Memory B cell (primary cell): ENCODE measurements around the gene AHSG.
A peak's percentile ranks its signal among the peaks of the same experiment; 100 is the strongest.

ENCODE experiments used
- ATAC-seq: fragments of 150-1000 bp; cut with Tn5 transposase; 2 replicates; pipeline ENCODE4 v1.10.0; 2021; ENCODE audit warnings: low read depth, mild to moderate bottlenecking, moderate library complexity
- DNase-seq, 2 donors: peaks; one replicate each; pipeline ENCODE4 v3.0.0; 2022; ENCODE audit warnings: low spot score in 2 of 2
- H3K27ac Mint-ChIP-seq: one replicate; pipeline ENCODE4 v1.8.0; 2022; ENCODE audit warnings: mild to moderate bottlenecking, moderate library complexity, mixed read lengths
- H3K27me3 Mint-ChIP-seq: one replicate; pipeline ENCODE4 v1.8.0; 2022; ENCODE audit warnings: mixed read lengths
- H3K36me3 Mint-ChIP-seq: one replicate; pipeline ENCODE4 v1.8.0; 2022; ENCODE audit warnings: mild to moderate bottlenecking, mixed read lengths
- H3K4me1 Mint-ChIP-seq: one replicate; pipeline ENCODE4 v1.8.0; 2022; ENCODE audit warnings: mixed read lengths
- H3K4me3 Mint-ChIP-seq: one replicate; pipeline ENCODE4 v1.8.0; 2022; ENCODE audit warnings: mild to moderate bottlenecking, moderate library complexity, mixed read lengths
- H3K9me3 Mint-ChIP-seq: one replicate; pipeline ENCODE4 v1.8.0; 2022; ENCODE audit warnings: mixed read lengths

Gene AHSG

DNA sequence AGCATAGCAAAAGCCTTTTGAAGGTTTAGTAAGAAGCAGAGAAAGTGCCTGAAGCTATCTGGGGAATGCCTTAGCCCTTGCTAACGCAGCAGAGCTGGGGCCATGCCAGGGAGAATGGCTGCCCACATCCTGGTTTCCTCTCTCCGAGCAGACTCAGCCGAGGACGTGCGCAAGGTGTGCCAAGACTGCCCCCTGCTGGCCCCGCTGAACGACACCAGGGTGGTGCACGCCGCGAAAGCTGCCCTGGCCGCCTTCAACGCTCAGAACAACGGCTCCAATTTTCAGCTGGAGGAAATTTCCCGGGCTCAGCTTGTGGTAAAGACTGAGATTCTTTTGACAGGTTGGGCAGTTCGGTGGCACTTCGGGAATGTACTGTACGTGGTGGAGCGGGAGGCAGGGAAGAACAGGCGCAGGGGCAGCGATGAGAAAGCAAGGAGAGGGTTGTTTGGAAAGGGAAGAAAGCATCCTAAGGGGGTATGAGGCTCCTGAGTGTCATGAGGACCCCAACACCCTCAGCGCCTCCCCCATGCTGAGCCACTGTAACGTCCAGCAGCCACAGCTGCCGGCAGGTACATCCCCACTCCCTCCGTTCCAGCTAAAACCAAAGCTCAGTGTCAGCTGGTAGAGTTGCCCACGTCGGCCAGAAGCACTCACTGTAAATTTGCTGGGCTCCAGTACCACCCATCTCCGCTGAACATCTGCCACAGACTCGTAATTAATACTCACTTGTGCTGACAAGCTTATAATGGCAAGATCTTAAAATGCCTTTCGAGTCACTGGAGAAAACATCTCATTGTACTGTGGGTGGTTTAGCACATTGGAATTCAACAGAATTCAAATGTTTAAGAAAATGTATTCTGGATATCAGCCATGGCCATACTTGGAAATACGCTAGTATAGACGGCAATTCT is 4.4 kb downstream of the AHSG start:
- peak; percentile 73 to 75 for DNase-seq
- Mint-ChIP-seq H3K4me3 (peak overlapping the region; percentile 66), H3K36me3 (no peaks in the 10 kb centered on the region), H3K27me3 (peaks cover 14% of the 10 kb centered on the region), H3K4me1 (peaks cover 11% of the 10 kb centered on the region), H3K9me3 (no peaks in the 10 kb centered on the region), H3K27ac (peak overlapping the region; percentile 78)
- peak; percentile 91 for ATAC-seq

DNA sequence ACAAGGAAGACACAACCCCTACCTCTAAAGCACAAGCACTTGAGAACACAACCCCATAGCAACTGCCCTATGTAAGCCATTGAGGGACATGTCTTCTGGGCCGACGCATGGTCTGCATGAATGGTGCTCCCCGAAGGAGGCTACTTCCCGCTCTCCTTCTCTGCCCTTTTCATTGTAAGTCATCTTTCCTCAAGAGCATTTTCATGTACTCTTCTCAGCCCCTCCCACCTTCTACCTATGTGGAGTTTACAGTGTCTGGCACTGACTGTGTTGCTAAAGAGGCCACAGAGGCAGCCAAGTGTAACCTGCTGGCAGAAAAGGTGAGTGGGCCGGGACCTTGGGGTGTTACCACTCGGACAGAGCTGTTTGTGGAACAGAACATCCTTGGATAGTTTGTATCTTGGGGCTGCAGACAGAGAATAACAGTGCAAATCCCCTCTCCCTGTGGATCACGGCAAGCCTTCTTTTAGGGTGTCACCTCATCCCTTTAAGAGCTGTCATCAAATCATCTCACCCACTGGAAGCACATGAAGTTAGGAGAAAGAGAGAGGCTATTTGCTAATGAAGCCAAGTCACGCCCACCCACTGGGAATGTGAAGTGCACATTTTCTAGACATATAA is 5.6 kb downstream of the AHSG start:
- Mint-ChIP-seq H3K27ac (no peak overlapping the region), H3K27me3 (peaks cover 8% of the 10 kb centered on the region), H3K4me3 (no peak overlapping the region), H3K4me1 (peaks cover 11% of the 10 kb centered on the region), H3K36me3 (no peaks in the 10 kb centered on the region), H3K9me3 (no peaks in the 10 kb centered on the region)
- no peak for DNase-seq
- ATAC-seq = no peak

DNA sequence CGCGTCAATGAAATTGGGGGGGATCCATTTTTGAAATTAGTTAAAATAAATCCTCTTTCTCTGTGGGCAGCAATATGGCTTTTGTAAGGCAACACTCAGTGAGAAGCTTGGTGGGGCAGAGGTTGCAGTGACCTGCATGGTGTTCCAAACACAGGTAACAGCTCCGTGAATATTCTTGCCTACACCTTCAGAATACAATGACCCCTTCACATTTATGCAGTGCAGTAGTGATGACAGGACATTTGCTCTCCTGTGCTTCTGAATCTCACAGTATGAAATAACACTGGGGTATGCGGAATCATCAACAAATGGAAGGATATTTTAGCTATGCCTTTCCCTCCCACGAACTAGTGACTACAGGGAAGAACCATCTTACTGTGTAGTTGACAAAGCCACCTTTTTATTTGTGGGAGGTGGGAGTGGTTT is 6.9 kb downstream of the AHSG start:
- Mint-ChIP-seq H3K36me3 (no peaks in the 10 kb centered on the region), H3K27me3 (peaks cover 8% of the 10 kb centered on the region), H3K4me3 (no peak overlapping the region), H3K27ac (no peak overlapping the region), H3K4me1 (peaks cover 8% of the 10 kb centered on the region), H3K9me3 (no peaks in the 10 kb centered on the region)
- no peak for DNase-seq
- no peak for ATAC-seq

DNA sequence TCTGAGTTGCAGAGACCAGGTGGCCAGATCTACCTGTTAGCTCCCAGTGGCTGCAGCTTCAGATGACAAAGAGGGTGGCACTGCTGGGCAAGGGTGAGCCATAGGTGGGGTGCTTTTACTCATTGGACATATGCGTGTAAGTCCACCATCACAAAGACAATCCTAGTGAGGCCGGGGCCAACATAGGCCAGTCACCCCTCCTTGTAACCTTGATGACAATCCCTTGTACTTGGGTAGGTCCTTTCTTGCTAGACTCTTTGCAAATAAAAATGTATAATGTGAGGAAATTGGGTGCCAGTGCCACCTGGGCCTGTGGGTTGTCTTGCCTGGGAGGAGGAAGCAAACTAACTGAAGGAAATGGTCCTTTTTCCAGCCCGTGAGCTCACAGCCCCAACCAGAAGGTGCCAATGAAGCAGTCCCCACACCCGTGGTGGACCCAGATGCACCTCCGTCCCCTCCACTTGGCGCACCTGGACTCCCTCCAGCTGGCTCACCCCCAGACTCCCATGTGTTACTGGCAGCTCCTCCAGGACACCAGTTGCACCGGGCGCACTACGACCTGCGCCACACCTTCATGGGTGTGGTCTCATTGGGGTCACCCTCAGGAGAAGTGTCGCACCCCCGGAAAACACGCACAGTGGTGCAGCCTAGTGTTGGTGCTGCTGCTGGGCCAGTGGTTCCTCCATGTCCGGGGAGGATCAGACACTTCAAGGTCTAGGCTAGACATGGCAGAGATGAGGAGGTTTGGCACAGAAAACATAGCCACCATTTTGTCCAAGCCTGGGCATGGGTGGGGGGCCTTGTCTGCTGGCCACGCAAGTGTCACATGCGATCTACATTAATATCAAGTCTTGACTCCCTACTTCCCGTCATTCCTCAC is 7.6 kb downstream of the AHSG start:
- no peaks in the 10 kb centered on the region for H3K36me3 Mint-ChIP-seq
- peaks cover 6% of the 10 kb centered on the region for H3K27me3 Mint-ChIP-seq
- H3K4me1 Mint-ChIP-seq = peaks cover 5% of the 10 kb centered on the region
- H3K4me3 Mint-ChIP-seq = no peak overlapping the region
- no peak overlapping the region for H3K27ac Mint-ChIP-seq
- no peak for DNase-seq
- no peaks in the 10 kb centered on the region for H3K9me3 Mint-ChIP-seq
- no peak for ATAC-seq

DNA sequence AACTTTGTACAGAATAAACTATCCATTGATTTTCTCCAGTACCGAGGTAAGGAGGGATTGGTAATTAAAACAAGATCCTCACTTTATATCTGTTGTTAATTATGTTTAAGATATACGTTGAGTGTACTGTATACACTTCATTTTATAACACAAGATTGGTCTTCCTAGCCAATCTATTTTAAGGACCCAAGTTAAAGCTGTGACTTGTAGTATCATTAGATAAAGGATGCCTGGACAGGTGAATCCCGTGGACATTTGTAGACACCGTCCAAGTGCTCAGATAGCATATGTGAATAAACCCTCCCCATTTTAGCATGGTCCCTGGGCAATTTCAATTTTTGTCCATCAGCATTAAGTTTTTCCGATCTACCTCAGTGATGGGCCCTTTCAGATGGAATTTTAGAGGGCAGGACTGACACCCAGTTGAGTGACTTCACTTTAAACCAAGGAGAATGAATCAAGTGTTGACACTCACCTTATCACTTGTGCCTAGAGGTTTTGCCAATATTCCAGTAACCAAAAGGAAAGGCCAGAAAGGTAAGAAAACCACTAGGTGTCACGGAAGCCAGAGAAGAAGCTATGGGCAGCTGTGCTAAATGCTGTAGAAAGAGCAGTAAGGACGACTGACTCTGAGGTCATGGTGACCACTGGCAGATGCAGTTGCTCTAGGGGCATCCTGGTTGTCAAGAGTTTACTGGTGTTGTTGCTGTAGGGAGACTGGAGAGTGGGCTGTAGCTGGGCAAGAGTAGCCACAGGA is 9.2 kb downstream of the AHSG start:
- Mint-ChIP-seq H3K36me3 (no peaks in the 10 kb centered on the region), H3K27ac (no peak overlapping the region), H3K9me3 (no peaks in the 10 kb centered on the region), H3K4me1 (peaks cover 2% of the 10 kb centered on the region), H3K4me3 (no peak overlapping the region), H3K27me3 (peaks cover 5% of the 10 kb centered on the region)
- ATAC-seq (no peak), DNase-seq (no peak)

DNA sequence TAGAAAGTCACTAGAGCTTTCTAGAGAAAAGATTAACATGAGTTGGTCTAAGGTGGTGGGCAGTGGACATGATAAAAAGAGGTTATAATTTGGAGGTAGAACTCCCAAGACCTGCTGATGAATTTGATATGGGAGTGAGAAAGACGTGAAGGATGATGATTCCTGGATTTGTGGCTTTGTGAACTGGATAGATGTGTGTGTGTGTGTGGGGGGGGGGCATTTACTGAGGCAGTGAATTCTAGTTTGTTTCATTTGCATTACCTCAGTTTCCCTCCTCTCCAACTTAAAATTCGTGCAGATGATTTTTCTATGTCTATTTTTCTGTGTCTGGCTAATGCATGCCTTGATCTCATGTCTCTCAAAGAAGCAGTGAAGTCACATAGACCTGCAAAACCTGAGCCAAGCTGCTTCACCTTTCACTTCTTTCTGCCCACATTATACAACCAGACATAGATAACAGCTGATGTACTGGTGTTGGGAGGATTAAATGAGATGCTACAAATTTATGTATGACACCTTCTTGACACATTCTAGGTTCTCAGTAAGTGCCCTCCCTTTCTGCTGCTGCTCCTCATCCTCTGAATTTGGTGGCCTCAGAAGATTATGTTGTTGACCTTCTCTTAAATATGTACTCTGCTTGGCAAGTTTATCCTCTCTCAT is 9.9 kb downstream of the AHSG start:
- H3K4me3 Mint-ChIP-seq = no peak overlapping the region
- no peak overlapping the region for H3K27ac Mint-ChIP-seq
- H3K27me3 Mint-ChIP-seq = peaks cover 3% of the 10 kb centered on the region
- no peaks in the 10 kb centered on the region for H3K9me3 Mint-ChIP-seq
- ATAC-seq (no peak), DNase-seq (no peak)
- no peaks in the 10 kb centered on the region for H3K36me3 Mint-ChIP-seq
- H3K4me1 Mint-ChIP-seq = no peaks in the 10 kb centered on the region

DNA sequence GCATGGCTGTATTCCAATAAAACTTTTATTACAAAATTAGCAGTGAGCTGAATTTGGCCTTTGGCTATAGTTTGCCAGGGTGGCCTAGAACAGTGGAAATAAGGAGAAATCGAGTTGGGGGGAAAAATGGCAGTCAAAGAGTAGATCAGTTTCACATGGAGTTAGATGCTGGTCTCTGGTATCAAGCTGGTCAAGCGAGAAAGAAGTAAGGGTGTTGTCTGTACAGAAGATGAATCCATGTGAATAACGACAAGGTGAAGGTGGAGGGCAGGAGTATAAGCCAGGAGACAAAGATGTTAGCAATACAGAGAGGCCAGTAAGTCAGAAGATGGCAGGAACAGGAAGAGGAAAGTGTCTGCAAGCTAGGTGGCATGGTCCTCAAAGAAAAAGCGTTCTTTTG is 11.7 kb downstream of the AHSG start:
- Mint-ChIP-seq H3K27ac (no peak overlapping the region), H3K9me3 (no peaks in the 10 kb centered on the region), H3K4me3 (no peak overlapping the region), H3K27me3 (no peaks in the 10 kb centered on the region), H3K4me1 (no peaks in the 10 kb centered on the region), H3K36me3 (no peaks in the 10 kb centered on the region)
- ATAC-seq (no peak), DNase-seq (no peak)

DNA sequence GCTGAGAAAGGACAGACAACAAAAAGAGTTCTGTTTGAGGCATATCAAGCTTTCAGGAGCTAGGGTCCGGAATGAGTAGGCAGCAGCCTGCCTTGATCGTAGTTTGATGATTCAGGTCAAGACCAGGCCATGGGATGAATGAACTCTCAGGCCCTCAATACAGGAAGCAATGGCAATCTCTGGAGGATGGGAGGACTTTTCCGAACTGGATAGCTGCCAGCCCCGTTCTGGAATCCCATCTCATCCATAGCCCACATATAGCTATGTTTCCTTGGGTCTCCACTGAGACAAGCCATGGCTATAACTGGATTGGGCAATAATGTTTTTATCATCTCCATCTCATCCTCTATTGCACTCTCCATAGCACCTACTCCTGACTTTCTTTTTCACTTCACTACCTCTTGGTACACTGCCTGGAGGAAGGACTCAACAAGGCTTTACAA is 12.8 kb downstream of the AHSG start:
- no peak for DNase-seq
- no peak overlapping the region for H3K27ac Mint-ChIP-seq
- peaks cover under 1% of the 10 kb centered on the region for H3K27me3 Mint-ChIP-seq
- no peak overlapping the region for H3K4me3 Mint-ChIP-seq
- H3K9me3 Mint-ChIP-seq = no peaks in the 10 kb centered on the region
- H3K36me3 Mint-ChIP-seq = no peaks in the 10 kb centered on the region
- no peak for ATAC-seq
- no peaks in the 10 kb centered on the region for H3K4me1 Mint-ChIP-seq

DNA sequence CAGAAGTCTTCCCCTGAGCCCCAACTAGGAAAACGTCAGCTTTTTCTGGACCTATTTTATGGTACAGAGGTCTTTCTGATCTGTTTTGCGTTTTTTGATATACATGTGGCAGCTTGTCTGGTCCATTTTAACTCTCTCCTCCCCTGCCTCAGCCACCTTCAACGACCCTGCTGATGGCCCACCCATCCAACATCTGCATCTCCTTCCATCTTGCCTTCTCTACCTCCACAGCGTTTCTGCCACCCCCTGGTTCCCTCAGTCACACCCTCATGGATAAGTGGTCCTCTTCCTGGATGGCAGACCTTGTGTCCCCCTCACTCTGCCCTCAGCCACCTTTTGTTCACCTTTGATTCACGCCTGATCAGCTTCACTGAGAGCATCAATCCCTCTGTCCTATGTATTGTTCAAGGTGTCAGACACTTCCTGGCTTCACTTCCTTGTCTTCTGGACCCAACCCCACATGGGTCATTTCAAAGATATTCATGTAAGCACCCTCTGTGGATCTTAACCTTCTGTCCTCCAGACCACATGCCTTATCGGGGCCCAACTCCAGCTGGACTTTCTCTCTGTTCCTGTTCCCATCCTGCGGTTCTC is 13.5 kb downstream of the AHSG start:
- ATAC-seq = no peak
- H3K27ac Mint-ChIP-seq = no peak overlapping the region
- peaks cover 2% of the 10 kb centered on the region for H3K36me3 Mint-ChIP-seq
- no peak overlapping the region for H3K4me3 Mint-ChIP-seq
- peaks cover 4% of the 10 kb centered on the region for H3K27me3 Mint-ChIP-seq
- H3K4me1 Mint-ChIP-seq = no peaks in the 10 kb centered on the region
- no peak for DNase-seq
- H3K9me3 Mint-ChIP-seq = no peaks in the 10 kb centered on the region

DNA sequence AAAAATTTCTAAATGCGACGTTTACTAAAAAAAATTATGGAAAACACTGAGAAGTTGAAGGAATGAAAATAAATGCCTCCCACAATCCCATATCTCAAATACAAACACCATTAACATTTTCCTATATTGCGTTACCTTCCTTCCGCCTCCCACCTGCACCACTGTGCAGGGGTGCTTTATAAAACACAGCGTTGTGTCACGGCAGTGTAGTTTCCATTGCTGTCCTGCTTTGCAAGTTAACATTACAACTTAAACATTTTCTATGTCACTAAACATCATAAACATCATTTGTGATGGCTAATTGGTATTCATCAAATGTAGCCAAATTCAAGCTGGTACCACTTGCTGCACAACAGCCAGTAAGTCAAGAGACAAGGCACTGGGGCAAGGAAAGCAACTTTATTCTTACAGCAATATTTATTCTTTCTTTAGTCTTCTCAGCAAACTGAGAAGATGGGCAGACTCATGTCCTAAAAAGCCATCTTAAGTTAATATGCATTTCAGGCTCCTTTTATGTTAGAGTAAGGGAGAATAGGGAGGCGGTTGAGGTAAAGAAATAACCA is 15.1 kb downstream of the AHSG start:
- H3K4me3 Mint-ChIP-seq = no peak overlapping the region
- H3K9me3 Mint-ChIP-seq = no peaks in the 10 kb centered on the region
- H3K27ac Mint-ChIP-seq = no peak overlapping the region
- ATAC-seq (no peak), DNase-seq (no peak)
- H3K36me3 Mint-ChIP-seq = peaks cover 2% of the 10 kb centered on the region
- no peaks in the 10 kb centered on the region for H3K4me1 Mint-ChIP-seq
- H3K27me3 Mint-ChIP-seq = peaks cover 4% of the 10 kb centered on the region

DNA sequence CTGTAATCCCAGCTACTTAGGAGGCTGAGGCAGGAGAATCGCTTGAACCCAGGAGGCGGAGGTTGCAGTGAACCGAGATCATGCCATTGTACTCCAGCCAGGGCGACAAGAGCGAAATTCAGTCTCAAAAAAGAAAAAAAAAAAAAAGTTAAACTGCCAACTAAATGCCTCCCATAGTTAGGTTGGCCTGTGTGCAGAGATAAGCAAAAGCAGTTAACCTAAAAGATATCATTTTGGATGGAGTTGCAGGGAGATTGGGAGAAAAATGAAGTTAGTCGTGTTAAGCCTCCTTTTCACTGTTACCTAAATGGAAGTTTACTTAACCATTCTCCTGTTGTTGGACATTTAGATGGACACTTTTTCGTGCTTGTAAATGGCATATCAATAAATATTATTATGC is 15.9 kb downstream of the AHSG start:
- peaks cover 2% of the 10 kb centered on the region for H3K36me3 Mint-ChIP-seq
- peaks cover 4% of the 10 kb centered on the region for H3K27me3 Mint-ChIP-seq
- no peak overlapping the region for H3K4me3 Mint-ChIP-seq
- DNase-seq (no peak), ATAC-seq (no peak)
- H3K27ac Mint-ChIP-seq = no peak overlapping the region
- H3K9me3 Mint-ChIP-seq = no peaks in the 10 kb centered on the region
- no peaks in the 10 kb centered on the region for H3K4me1 Mint-ChIP-seq

DNA sequence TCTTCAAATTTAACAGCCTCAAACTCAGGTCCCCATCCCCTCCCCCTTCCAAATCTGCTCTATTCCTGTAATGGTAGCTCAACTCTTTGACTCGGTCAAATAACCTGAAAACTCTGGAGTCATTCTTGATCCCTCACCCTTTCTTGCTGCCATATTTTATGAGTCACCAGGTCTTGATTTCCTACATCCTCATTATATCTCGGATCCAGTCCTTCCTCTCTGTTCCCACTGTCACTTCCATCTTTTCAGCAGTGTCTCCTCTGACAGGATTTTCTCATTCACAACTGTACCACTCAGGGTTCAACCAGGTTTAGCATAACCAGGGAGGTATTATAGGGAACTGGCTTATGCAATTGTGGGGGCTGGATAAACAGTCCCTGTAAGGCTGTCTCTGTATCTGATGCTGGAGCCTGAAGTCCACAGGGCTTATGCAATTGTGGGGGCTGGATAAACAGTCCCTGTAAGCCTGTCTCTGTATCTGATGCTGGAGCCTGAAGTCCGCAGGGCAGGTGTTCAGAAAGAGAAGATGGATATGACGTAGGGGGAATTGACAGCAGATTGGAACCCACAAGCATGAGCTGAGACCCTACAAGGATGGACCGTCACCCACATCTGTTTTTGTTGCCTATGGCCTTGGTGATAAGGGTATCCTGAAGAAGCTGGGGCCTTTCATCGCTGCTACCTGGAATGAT is 18.2 kb downstream of the AHSG start:
- ATAC-seq (no peak), DNase-seq (no peak)
- Mint-ChIP-seq H3K36me3 (peaks cover 2% of the 10 kb centered on the region), H3K4me3 (no peak overlapping the region), H3K27ac (no peak overlapping the region), H3K9me3 (no peaks in the 10 kb centered on the region), H3K27me3 (peaks cover 4% of the 10 kb centered on the region), H3K4me1 (no peaks in the 10 kb centered on the region)
